Effector CD4-positive, alpha-beta T cell (primary cell): Measurements from ENCODE around the gene MMP23B. TPM values are rescaled to one million over a fixed set of nuclear protein-coding genes. Genes with fewer than 3 reads are reported as not detected.
"Not testable (repeated sequence)": the region's sequence is repeated elsewhere in the genome, so short reads cannot be mapped to it uniquely, and the experiment has no call there.

Source experiments
- DNase-seq: peaks from one replicate; pipeline ENCODE4 v3.0.0-alpha.2; 2020
- total RNA-seq: gene quantifications from one replicate; lab custom pipeline; 2026; lab: John Stamatoyannopoulos, UW

The MMP23B gene
- not detected for total RNA-seq

- DNase-seq: no peak
These were observed at the start of gene MMP23B for GRCh38 chr1:1631782-1632420. Gene MMP23B, plus strand, starts transcription at chr1:1632173. Its CDS starts 46 bp downstream, at chr1:1632219.

- no peak for DNase-seq
These were observed 49.2 kb upstream of the MMP23B start for GRCh38 chr1:1582585-1583346.

- DNase-seq: no peak
These were observed 48.5 kb upstream of the MMP23B start for GRCh38 chr1:1583347-1584010.

- no peak for DNase-seq
These were observed 40.5 kb upstream of the MMP23B start for GRCh38 chr1:1591452-1591851.

- no peak for DNase-seq
These were observed 38.0 kb upstream of the MMP23B start for GRCh38 chr1:1593834-1594601.

GRCh38 chr1:1594602-1595260, 37.2 kb upstream of the MMP23B start:
- DNase-seq: no peak

GRCh38 chr1:1595341-1595740, 36.6 kb upstream of the MMP23B start:
- DNase-seq: not testable (repeated sequence)

GRCh38 chr1:1596493-1597274, 35.3 kb upstream of the MMP23B start:
- no peak for DNase-seq

GRCh38 chr1:1597275-1597930, 34.6 kb upstream of the MMP23B start:
- DNase-seq: no peak

GRCh38 chr1:1598051-1598719, 33.8 kb upstream of the MMP23B start:
- no peak for DNase-seq

GRCh38 chr1:1598720-1599029, 33.3 kb upstream of the MMP23B start:
- no peak for DNase-seq

GRCh38 chr1:1599030-1599934, 32.7 kb upstream of the MMP23B start:
- no peak for DNase-seq

- no peak for DNase-seq
These were observed 31.8 kb upstream of the MMP23B start, which contains the start of gene FNDC10 for GRCh38 chr1:1599935-1600860. Gene FNDC10, minus strand, starts transcription at chr1:1600135. Its CDS starts 120 bp downstream, at chr1:1600015.

GRCh38 chr1:1600861-1601563, 31.0 kb upstream of the MMP23B start:
- DNase-seq: no peak

- DNase-seq: no peak
These were observed 30.2 kb upstream of the MMP23B start for GRCh38 chr1:1601564-1602303.

- DNase-seq: no peak
These were observed 29.5 kb upstream of the MMP23B start for GRCh38 chr1:1602304-1602967.
